GM12865 (cell line): ENCODE measurements around the gene SFTPB.

Source experiments
- DNase-seq: peaks from one replicate; pipeline ENCODE4 v3.0.0; 2010; ENCODE audit warnings: low read depth
- H3K4me3 ChIP-seq: 2 replicates; pipeline ENCODE4 v1.5.1; 2011; ENCODE audit warnings: mild to moderate bottlenecking, low read depth, low read length, control low read depth
- TF ChIP-seq, protein P1 (sequence below): IDR thresholded peaks from 2 replicates; pipeline ENCODE4 v1.5.1; 2011; ENCODE audit warnings: low read length, control low read depth, low read depth, inconsistent platforms; ENCODE audit not compliant: insufficient read depth; ENCODE audit errors: missing control alignments

SFTPB gene

GRCh38 chr2:85669549-85669948 is 1.6 kb upstream of the SFTPB start:
- TF ChIP-seq, protein P1, sequence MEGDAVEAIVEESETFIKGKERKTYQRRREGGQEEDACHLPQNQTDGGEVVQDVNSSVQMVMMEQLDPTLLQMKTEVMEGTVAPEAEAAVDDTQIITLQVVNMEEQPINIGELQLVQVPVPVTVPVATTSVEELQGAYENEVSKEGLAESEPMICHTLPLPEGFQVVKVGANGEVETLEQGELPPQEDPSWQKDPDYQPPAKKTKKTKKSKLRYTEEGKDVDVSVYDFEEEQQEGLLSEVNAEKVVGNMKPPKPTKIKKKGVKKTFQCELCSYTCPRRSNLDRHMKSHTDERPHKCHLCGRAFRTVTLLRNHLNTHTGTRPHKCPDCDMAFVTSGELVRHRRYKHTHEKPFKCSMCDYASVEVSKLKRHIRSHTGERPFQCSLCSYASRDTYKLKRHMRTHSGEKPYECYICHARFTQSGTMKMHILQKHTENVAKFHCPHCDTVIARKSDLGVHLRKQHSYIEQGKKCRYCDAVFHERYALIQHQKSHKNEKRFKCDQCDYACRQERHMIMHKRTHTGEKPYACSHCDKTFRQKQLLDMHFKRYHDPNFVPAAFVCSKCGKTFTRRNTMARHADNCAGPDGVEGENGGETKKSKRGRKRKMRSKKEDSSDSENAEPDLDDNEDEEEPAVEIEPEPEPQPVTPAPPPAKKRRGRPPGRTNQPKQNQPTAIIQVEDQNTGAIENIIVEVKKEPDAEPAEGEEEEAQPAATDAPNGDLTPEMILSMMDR: no peak
- peak; percentile 64 for DNase-seq
- no peak overlapping the region for H3K4me3 ChIP-seq

DNA sequence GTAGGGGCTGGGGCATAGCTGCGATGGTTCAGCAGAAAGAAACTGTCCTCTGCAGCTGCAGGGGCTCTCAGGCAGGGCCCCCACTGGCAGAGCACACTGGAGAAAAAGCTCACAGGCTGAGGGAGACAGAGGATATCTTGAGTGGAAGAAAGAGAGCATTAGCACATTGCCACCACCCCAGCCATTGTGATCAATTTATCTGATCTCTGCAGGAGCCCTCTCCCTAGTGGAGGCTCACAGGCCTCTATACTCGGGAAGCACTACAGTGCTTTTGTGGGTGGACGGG is 801 bp upstream of the SFTPB start:
- TF ChIP-seq, protein P1: no peak
- DNase-seq: no peak
- no peak overlapping the region for H3K4me3 ChIP-seq

- no peak for DNase-seq
- no peak overlapping the region for H3K4me3 ChIP-seq
- TF ChIP-seq, protein P1: no peak
Measured at GRCh38 chr2:85667561-85668008, 414 bp downstream of the SFTPB start.

GRCh38 chr2:85666435-85667316 is 1.3 kb downstream of the SFTPB start:
- no peak overlapping the region for H3K4me3 ChIP-seq
- no peak for DNase-seq
- TF ChIP-seq, protein P1: no peak

GRCh38 chr2:85666016-85666415 is 2.0 kb downstream of the SFTPB start:
- DNase-seq: no peak
- H3K4me3 ChIP-seq: no peak overlapping the region
- TF ChIP-seq, protein P1: no peak

GRCh38 chr2:85665264-85665937 is 2.6 kb downstream of the SFTPB start:
- TF ChIP-seq, protein P1: no peak
- H3K4me3 ChIP-seq: no peak overlapping the region
- no peak for DNase-seq
